Measurements from ENCODE around the gene SNTB2. TPM values are rescaled to one million over a fixed set of nuclear protein-coding genes. Genes with fewer than 3 reads are reported as not detected.

SNTB2 gene
- total and polyA plus RNA-seq, 9 of the 15 experiments (the other 6 are each of a cell fraction or from before 2014, with no cell fraction given): 1.2 to 13.7 (median 5.7) TPM

GRCh38 chr16:69182730-69183416 is 4.1 kb upstream of the SNTB2 start:
- peaks cover 6 to 13% of the 10 kb centered on the region in 2 experiments for H3K4me1 ChIP-seq (replicated peaks in 1 of 2; ENCODE audit: control insufficient read depth in 2 of 2, insufficient read depth in 2 of 2, low read length in 2 of 2)
- 63% methylated on average over 10 of the region's 10 CpGs for WGBS (ENCODE audit: insufficient coverage, low coverage, missing lambda C conversion rate)
- H3K36me3 ChIP-seq (ENCODE audit: control insufficient read depth, insufficient read depth, low read length): no peaks in the 10 kb centered on the region
- no peaks in the 10 kb centered on the region for H3K9me1 ChIP-seq (ENCODE audit: control insufficient read depth, insufficient read depth, low read length)
- H3K79me2 ChIP-seq (ENCODE audit: control insufficient read depth, insufficient read depth, low read length): peaks cover 3% of the 10 kb centered on the region; the same call in 2 of the 3 replicates
- no peak for TF ChIP-seq FOXK1 (CRISPR knock-in tag; IDR thresholded peaks at IDR 0.05; ENCODE audit: borderline replicate concordance)
- TF ChIP-seq MAFF (IDR thresholded peaks at IDR 0.05; ENCODE audit: low read length): no peak
- no peak for TF ChIP-seq CC2D1A (IDR thresholded peaks at IDR 0.05)
- peak; percentile 55 for TF ChIP-seq NFIC (IDR thresholded peaks at IDR 0.05)
- peak; percentile 13; the same call in 1 of the 2 replicates for TF ChIP-seq ZNF316 (IDR thresholded peaks at IDR 0.05)
- no peak for TF ChIP-seq GTF3C2 (IDR thresholded peaks at IDR 0.05; ENCODE audit: borderline replicate concordance, extremely low read depth, insufficient read length)
- TF ChIP-seq E2F6 (IDR thresholded peaks at IDR 0.05; ENCODE audit: borderline replicate concordance in 1 of 2, extremely low read depth in 1 of 2, insufficient read depth in 1 of 2, insufficient read length in 1 of 2, low read depth in 1 of 2, low read length in 1 of 2, poor library complexity in 1 of 2, severe bottlenecking in 1 of 2): no peak
- no peak for TF ChIP-seq ZNF384 (IDR thresholded peaks at IDR 0.05; ENCODE audit: low read depth, low read length)
- H3K4me3 ChIP-seq: no peak overlapping the region
- in situ Hi-C loops (cut with MboI) (no loop called here), intact Hi-C loops (cut with micrococcal nuclease) (no loop called here)
- no peak for FAIRE-seq
- no peak overlapping the region for H3K27ac ChIP-seq (ENCODE audit: extremely low read depth, low read depth, low read length)
- ChIA-PET CTCF (ENCODE audit: low intra/inter-chr PET ratio) (no interaction called here), POLR2A (interaction anchor here (1.6 kb wide), 1 partner anchor 8 kb away, joined by 3 read pairs; no protein-coding TSS in a partner anchor)
- H3K9me3 ChIP-seq (replicated peaks; ENCODE audit: control insufficient read depth, insufficient read depth, low read depth, low read length): no peaks in the 10 kb centered on the region
- no peaks in the 10 kb centered on the region for H3K27me3 ChIP-seq (ENCODE audit: control insufficient read depth in 2 of 2, insufficient read depth in 2 of 2, low read length in 2 of 2)
- no peak overlapping the region for H2AFZ ChIP-seq (ENCODE audit: low read depth, low read length)
- no peaks in the 10 kb centered on the region for H4K20me1 ChIP-seq (replicated peaks; ENCODE audit: control insufficient read depth, insufficient read depth, low read length)
- H3K9ac ChIP-seq (ENCODE audit: insufficient read depth in 1 of 2, low read depth in 2 of 2, low read length in 2 of 2): peak overlapping the region in 1 of 2 experiments; percentile 63; a peak in 1 of 4 replicates
- BruUV-seq (replicated peaks): no TSS peak
- H3K4me2 ChIP-seq (ENCODE audit: insufficient read depth, low read length): no peak overlapping the region
- no peak for ATAC-seq
- no peak for DNase-seq (ENCODE audit: extremely low read depth in 1 of 4, low spot score in 3 of 4)

All from K562 (cell line).